GM21526 (cell line): ENCODE measurements around the gene TEX54.
A peak's percentile ranks its signal among the peaks of the same experiment; 100 is the strongest.
"Not testable (repeated sequence)": the region's sequence is repeated elsewhere in the genome, so short reads cannot be mapped to it uniquely, and the experiment has no call there.

Experiments used
- ATAC-seq: cut with Tn5 transposase; IDR thresholded peaks from one replicate; pipeline ENCODE4 v1.9.1; 2021; ENCODE audit warnings: moderate library complexity; ENCODE audit not compliant: unreplicated experiment, low FRiP score

The TEX54 gene

DNA sequence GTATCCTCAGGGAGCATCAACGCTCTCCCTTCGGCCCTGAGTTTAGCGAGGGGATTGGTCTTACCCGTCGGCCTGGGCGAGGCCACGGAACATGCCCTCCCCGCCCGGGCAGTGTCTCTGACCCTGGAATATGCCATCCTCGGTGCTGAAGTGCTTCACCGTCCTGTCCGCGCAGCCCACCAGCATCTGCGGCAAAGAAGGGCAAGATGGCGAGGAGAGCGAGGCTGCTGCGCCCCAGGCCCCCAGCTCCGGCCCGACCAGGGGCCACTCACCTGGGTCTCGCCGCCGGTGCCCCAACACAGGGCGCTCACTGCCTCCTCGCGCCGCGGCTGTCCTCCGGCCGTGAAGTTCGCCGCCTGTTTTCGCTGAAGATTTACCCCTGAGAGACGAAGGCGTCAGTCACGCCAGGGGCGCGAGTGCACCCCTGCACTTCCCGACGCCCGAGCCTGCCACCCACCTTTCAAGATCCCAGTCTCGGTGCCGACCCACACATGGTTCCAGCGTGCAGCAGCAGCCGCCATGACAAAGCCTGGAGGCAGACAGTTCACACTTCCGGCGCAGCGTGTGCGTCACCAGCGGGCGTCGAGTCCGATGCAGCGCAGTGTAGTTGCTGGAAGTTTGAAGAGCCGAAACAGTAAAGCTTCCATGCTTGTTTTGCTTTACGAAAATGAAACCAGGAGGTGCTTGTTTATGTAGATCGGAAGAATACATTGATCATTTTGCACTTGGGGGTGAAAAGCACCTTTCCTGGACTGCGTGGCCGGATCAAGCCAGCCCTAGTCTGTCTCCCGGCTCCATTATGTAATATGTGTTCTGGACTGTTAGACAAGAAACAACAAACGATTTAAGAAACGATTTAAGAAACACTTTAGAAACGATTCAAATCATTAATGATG lies 6.7 kb upstream of the TEX54 start, which contains the start of gene WDR74:
TSS of gene WDR74 (minus strand) at position 541 of the 896 bp plus-strand sequence. CDS start at position 521, 20 bp downstream.
- peak; percentile 51 for ATAC-seq

- no peak for ATAC-seq
Measured at GRCh38 chr11:62835336-62835735, 2.7 kb upstream of the TEX54 start.

GRCh38 chr11:62831520-62832335 lies 913 bp downstream of the TEX54 start, which contains the start of gene STX5:
TSS of gene STX5 (minus strand) at chr11:62832051. CDS start at chr11:62831243, 808 bp downstream.
- peak; percentile 66 for ATAC-seq

DNA sequence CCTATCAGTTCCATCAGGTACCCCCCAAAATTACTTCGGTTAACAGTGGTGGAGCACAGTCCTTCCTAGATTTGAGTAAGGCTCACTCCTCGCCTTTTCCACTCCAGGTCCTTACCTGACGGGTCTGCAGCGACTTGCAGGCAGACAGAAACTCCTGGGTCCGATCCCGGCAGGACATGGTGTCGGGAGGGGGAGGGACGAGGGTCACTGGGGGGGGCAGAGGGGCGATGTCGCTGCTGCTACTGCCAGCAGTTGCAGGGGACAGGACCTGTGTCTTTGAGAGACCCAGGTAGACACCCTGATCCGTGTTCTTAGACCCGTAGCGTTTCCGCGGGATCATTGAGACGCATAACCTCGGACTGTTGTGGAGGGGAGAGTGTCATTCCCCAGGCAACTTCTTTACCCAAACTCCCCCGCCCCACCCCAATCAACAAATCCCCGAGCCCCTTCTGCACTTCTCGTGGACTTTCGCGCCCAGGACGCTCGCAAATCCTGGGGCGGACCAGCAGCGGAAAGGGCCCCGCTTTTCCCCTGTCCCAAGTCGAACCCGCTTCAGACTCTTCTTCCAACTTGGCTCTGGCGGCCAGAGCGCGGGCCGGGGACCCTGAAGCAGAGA lies 1.6 kb downstream of the TEX54 start:
- no peak for ATAC-seq

GRCh38 chr11:62828130-62828529 lies 4.5 kb downstream of the TEX54 start:
- not testable (repeated sequence) for ATAC-seq

DNA sequence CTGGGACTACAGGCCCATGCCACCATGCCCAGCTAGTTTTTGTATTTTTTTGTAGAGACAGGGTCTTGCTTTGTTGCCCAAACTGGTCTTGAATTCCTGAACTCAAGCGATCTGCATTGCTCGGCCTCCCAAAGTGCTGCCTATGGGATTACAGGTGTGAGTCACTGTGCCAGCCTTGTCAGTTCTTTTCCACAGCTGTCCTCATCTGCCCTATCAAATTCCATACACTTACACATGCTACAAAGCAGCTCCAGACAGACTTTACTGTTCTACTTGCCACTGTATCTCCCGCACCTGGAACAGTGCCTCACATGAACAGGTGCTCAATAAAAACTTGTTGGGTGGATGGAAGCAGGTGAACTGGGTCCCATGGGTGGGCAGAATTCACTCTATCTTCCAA lies 9.0 kb downstream of the TEX54 start:
- no peak for ATAC-seq

- no peak for ATAC-seq
Measured at GRCh38 chr11:62817129-62817528, 15.5 kb downstream of the TEX54 start.

- no peak for ATAC-seq
Measured at GRCh38 chr11:62816557-62816956, 16.1 kb downstream of the TEX54 start.

DNA sequence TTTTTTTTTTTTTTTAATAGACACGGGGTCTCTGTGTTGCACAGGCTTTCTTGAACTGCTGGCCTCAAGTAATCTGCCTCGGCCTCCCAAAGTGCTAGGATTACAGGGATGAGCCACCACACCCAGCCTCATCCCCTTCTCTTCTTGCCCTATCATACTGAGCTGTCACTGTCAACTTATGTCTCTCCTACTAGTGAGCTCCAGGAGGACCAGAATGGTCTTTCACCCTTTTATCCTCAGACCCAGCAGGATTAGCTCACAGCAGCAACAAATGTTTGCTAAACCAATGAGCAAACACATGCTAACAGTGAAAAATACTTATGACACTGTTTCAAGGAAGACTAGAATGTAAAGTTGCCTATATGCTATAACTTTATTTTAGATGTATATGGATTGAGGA lies 21.0 kb downstream of the TEX54 start:
- ATAC-seq = no peak

DNA sequence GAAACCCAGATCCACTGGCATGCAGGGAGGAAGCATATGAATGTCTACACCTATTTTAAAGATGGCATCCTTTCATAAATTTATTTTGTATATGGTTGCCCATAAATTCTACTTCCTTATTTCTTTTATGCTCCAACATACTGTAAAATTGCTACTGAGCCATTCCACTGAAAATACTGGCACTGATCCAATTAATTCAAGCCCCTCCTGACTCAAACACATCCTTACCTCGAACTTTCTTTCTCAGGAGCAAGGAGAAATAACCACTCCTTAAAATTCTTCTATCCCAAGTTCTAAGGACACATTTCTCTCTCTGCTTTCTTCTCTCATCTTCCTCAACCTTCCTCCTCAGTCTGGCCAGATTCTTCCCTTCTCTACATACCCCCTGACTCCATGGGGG lies 21.9 kb downstream of the TEX54 start:
- ATAC-seq = no peak

DNA sequence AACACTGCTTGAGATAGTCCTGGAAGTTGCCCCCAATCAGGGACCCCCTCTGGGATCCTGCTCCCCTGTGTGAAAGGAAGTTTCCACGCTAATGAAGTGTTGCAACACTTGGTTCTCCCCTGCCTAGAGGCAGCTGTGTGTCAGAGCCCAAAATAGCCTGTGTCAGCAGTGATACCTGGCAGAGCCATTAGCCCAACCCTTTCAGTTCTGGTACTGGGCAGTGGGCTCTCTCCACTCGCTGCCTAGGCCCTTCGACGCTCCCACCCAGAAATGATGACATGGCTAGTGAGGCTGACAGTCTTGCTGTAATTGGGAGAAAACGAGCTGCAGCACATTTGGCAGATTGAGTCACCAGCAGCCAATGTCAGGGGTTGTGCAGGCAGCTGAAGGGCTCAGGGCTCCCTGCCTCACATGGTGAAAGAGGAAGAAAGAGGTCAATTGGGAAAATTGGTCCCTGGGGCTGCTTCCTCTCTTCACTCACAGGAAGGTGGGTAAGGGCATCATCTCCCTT lies 26.0 kb downstream of the TEX54 start:
- no peak for ATAC-seq

DNA sequence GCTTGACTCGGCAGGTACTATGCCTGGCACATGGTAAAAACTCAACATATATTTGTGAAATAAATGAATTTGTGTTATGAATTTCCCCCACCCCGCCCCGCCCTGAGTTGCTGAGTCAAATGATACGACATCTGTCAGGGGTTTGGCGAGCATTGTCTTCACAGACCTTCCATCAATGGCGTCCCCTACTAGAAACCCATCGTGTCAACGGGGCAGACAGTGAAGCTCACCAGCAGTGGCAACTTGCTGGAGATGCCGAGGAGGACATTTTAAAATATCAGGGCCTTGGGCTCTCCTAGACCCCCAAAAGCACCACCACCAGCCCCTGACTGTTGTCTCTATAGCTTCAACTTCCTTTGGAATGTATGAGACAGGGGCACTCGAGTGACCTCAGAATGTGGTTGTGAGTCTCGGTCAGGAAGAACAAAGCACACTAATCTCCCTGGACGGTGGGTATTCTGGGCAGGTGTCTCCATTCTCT lies 26.6 kb downstream of the TEX54 start:
- no peak for ATAC-seq

- peak; percentile 74 for ATAC-seq
Measured at GRCh38 chr11:62805076-62805892, 27.4 kb downstream of the TEX54 start, which contains the start of gene NXF1. TSS of gene NXF1 (minus strand) at chr11:62805440. CDS start at chr11:62805356, 84 bp downstream.

GRCh38 chr11:62804310-62805075 lies 28.1 kb downstream of the TEX54 start:
- ATAC-seq = no peak

- no peak for ATAC-seq
Measured at GRCh38 chr11:62801071-62801470, 31.6 kb downstream of the TEX54 start.

DNA sequence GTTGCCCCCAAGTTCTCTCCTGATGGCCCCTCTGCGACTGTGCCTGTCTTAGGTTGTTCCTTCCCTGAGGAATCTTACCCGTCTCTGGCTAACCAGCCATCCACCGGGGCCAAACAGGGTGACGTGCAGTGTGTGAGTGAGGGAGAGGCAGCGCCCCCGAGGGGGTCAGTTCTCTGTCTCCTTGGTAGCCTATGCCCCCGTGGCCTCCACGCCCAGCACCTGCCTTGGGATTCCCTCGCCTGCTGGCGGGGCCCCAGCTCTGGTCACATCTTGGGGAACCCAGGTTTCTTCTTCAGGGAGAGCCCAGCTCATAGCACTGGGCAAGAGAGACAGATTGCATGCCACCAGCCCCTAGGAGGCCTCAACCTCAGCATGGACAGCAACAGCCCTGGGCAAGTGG lies 33.2 kb downstream of the TEX54 start:
- no peak for ATAC-seq

DNA sequence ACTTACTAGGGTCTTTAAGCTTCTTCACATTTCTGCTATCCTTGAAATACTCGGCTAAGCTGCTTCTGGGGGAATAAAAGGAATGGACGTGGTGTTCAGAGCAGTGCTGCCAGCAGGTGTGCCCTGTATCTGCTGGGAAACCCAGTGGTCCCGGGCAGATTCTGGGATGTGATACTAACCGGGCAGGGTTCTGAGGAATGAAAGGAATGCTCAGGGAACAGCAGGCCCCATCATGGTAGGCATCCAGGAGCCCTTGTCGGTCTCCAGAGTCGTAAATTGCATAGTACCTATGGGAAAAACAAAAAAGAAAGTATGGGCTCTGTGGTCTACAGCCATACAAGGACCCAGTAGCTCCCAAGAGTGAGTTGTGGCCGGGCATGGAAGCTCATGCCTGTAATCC lies 36.4 kb downstream of the TEX54 start:
- ATAC-seq = no peak

- ATAC-seq = no peak
Measured at GRCh38 chr11:62794201-62794775, 38.4 kb downstream of the TEX54 start.

- no peak for ATAC-seq
Measured at GRCh38 chr11:62792202-62792575, 40.5 kb downstream of the TEX54 start.
